Activated CD8-positive, alpha-beta memory T cell treated with anti-CD3 and anti-CD28 coated beads for 48 hours (primary cell): ENCODE data around the gene NXN.
"Not testable (repeated sequence)": the region's sequence is repeated elsewhere in the genome, so short reads cannot be mapped to it uniquely, and the experiment has no call there.

Source experiments
- DNase-seq, 3 experiments: peaks; one replicate each; pipeline ENCODE4 v3.0.0-alpha.2; 2020; ENCODE audit warnings: low read depth in 2 of 3, low spot score in 2 of 3

Gene NXN

GRCh38 chr17:836151-836550 is 143.4 kb downstream of the NXN start:
- DNase-seq = no peak

GRCh38 chr17:835721-836120 is 143.9 kb downstream of the NXN start:
- not testable (repeated sequence) for DNase-seq

DNA sequence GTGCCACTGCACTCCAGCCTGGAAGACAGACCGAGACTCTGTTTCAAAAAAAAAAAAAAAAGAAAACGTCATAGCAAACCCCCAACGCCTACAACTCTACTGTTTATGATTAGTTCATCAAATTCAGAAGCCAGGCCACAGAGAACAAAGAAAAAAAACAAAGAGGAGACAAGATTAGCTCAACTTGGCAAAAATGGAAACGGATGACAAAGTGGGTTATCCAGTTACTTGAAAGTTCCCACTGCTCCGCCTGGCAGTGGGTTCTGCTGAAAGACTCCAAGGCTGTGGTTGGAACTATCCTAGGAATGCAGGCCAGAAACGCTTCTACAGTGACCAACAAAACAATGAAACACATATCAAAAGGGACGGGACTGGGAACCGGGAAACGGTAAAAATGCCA is 144.3 kb downstream of the NXN start:
- DNase-seq = no peak

DNA sequence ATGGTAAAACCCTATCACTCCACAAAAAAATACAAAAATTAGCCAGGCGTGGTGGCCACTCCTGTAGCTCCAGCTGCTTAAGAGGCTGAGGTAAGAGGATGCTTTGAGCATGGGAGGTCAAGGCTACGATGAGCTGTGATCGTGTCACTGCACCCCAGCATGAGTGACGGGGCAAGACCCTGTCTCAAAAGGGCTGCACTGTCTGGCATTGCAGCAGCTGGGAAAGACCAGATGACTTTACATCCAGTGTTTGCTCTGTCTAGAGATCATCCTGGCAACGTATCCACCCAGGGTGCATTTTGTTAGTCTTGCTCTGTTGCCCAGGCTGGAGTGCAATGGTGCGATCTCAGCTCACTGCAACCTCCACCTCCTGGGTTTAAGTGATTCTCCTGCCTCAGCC is 145.4 kb downstream of the NXN start:
- DNase-seq = no peak

GRCh38 chr17:830950-831349 is 148.6 kb downstream of the NXN start:
- no peak for DNase-seq

- no peak for DNase-seq
Observed at GRCh38 chr17:830381-830780, 149.2 kb downstream of the NXN start.

DNA sequence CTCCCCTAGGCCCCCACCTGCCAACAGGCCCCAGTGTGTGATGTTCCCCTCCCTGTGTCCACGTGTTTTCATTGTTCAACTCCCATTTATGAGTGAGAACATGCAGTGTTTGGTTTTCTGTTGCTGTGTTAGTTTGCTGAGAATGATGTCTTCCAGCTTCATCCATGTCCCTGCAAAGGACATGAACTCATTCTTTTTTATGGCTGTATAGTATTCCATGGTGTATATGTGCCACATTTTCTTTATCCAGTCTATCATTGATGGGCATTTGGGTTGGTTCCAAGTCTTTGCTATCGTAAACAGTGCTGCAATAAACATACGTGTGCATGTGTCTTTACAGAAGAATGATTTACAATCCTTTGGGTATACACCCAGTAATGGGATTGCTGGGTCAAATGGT is 150.0 kb downstream of the NXN start:
- DNase-seq = not testable (repeated sequence)

GRCh38 chr17:828761-829160 is 150.8 kb downstream of the NXN start:
- DNase-seq = no peak

- no peak for DNase-seq
Observed at GRCh38 chr17:826778-827177, 152.8 kb downstream of the NXN start.

- no peak for DNase-seq
Observed at GRCh38 chr17:825216-825615, 154.4 kb downstream of the NXN start.

- DNase-seq = no peak
Observed at GRCh38 chr17:824378-824777, 155.2 kb downstream of the NXN start.

DNA sequence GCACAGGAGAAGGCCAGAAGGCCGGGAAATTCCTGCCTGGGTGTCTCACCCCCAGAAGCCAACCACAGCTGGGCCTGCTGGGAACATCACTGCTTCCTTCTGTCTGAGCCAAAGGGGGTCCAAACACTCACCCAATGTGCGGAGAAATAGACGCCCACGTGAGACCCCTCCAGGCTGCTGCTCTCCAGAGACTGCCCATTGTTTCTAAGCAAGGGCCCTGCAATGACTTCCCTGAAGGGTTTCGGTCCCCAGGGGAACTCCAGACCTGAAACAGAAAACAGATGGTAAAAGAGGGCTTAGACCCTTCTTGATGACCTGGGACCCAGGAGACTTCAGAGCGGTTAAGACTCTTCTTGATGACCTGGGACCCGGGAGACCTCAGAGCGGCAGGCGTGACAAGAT is 156.1 kb downstream of the NXN start:
- no peak for DNase-seq

DNA sequence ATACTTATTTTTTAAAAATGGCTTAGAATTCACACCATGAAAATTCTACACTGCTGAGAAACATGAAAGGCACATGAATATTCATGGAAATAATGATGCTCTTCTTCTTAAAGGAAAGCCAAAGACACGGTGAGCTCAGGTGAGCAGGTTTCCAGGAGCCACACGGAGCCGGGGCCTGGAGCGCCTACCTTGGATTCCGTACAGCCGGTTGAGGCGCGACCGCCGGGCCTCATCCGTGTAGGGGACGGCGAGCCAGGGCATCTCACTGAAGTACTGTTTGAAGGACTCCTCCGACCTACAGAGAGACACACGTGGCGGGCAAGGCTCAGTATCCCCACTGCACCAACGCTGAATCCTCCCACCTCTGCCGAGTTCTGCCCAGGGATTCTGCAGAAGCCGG is 160.3 kb downstream of the NXN start:
- no peak for DNase-seq

DNA sequence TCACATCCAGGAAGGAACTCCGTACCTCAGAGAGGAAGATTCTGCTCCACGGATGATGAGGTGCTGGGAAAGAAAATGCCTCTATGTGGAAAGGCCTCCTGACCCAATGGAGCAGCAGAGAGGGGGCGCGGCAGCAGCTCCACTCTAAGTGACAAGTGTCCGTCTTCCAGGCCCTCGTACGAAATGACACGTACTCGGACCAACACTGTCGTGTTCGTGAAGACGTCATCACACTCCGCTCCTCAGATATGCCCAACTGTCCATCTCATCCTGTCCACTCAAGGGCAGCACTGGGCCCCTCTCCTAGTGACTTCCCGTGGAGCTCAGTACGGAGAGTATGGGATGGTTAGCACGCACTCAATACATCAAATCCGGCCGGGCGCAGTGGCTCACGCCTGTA is 165.2 kb downstream of the NXN start:
- DNase-seq = no peak

- no peak for DNase-seq
Observed at GRCh38 chr17:812638-813204, 166.9 kb downstream of the NXN start.

DNA sequence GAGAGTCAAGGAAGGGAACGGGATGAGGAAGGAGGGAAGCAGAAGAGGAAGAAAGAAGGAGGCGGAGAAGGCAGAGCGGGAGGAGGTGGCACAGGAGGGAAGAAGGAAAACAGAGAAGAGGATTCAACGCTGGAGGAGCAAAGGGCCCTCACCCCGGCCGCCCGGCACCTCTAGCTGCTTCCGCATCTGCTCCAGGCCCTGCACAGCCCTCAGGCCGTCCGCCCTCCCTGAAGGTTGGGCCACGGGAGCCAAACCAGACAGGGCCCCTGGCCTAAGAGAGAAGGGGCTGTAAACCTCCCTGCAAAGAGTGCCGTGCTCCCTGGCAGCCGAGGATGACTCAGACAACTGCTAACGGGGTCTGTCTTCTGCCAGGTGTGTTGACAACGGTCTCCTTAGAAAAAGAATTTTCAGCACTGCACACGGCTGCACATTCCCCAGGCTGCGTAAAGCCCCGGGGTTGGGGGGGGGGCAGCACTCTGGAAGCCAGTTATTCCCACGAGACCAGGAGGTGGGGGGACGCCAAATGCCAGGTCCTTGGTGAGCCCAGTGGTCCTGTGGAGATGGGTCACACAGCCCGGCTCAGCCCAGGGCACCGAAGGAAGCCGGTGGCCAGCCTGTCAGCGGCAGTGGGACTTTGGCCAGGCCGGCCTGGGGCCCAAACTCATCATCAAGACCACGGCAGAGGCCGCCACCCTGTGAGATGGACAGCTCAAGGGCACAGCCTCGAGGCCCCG is 168.4 kb downstream of the NXN start:
- DNase-seq = no peak

- no peak for DNase-seq
Observed at GRCh38 chr17:807523-808294, 171.9 kb downstream of the NXN start.

GRCh38 chr17:806781-807522 is 172.6 kb downstream of the NXN start:
- DNase-seq = no peak

DNA sequence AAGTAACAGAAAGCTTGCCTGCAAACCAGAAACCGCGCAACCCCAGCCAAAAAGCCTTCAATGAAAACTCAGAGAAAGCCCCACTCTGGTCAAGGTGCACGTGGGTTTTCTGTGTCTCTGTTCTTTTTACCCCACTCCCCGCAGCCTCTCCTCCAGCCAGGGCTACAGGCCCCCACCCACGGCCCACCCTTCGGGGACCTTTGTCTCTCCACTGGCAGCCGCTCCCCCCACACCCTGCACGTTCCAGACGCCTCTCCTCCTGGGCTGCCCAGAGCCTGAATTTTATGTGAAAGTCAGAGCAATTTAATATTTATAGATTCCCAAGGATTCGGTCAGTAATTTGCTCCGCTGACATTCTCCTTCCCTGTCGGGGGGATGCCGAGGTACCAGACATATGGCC is 173.2 kb downstream of the NXN start:
- no peak for DNase-seq

DNA sequence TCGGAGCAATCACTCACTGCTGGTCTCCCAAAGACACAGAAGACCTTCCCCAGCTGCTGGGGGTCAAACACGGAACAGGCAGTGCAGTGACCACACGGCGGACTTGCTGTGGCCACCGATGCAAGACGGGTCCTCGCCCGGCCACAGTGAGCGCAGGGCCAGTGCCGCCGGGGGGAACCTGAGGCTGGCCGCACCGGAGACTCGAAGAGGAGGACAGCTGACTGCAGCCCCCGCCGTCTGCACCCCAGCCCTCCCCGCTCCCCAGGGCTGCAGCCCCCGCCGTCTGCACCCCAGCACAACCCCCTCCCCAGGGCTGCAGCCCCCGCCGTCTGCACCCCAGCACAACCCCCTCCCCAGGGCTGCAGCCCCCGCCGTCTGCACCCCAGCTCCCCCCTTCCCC is 173.7 kb downstream of the NXN start:
- DNase-seq = not testable (repeated sequence)

- no peak for DNase-seq
Observed at GRCh38 chr17:804541-805435, 174.8 kb downstream of the NXN start.
